HG02885 (cell line): ENCODE results near the gene TOB1.

Source experiments
- ATAC-seq: cut with Tn5 transposase; IDR thresholded peaks from one replicate; pipeline ENCODE4 v1.9.1; 2021; ENCODE audit warnings: mild to moderate bottlenecking; ENCODE audit not compliant: unreplicated experiment, poor library complexity

TOB1 gene

DNA sequence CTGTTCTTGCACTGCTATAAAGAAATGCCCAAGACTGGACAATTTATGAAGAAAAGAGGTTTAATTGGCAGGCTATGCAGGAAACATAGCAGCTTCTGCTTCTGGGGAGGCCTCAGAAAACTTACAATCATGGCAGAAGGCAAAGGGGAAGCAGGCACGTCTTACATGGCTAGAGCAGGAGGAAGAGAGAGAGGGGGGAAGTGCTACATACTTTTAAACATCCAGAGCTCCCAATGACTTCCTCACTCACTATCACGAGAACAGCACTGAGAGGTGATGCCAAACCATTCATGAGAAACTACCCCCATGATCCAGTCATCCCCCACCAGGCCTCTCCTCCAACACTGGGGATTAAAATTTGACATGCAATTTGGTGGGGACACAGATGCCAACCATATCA lies 17.4 kb downstream of the TOB1 start:
- no peak for ATAC-seq

DNA sequence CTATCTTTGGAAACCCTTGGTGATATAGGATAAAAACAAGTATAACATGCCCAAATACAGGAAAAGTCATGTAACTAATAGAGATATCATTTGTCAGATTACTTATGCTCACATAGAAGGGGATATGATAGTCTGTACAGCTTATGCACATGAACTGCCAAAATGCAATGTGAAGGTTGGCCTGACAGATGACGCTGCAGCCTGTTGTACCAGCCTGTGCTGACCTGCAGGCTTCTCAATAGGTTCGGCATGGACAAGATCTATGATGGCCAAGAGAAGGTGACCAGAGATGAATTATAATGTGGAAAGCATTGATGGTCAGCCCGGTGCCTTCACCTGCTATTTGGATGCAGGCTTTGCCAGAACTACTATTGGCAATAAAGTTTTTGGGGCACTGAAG lies 18.1 kb downstream of the TOB1 start:
- ATAC-seq, result no peak

DNA sequence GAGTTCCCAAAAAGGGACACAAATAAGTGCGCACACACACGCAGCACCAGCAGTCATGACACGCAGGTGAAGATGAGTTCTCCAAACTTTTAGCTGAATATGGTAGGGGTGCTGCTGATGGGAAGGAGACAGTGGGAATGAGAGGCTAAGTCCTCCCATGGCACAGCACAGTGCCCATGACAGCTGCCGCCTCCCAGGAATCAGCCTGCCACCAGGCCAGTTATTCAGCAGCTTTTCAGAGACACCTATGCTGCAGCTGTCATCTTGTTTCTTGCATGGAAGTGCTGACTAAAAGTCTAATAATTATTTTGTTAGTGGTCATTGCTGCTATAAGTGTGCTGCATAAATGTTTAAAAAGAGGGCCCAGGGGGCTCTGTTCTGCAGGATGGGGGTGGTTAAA lies 18.6 kb downstream of the TOB1 start:
- ATAC-seq, result no peak

DNA sequence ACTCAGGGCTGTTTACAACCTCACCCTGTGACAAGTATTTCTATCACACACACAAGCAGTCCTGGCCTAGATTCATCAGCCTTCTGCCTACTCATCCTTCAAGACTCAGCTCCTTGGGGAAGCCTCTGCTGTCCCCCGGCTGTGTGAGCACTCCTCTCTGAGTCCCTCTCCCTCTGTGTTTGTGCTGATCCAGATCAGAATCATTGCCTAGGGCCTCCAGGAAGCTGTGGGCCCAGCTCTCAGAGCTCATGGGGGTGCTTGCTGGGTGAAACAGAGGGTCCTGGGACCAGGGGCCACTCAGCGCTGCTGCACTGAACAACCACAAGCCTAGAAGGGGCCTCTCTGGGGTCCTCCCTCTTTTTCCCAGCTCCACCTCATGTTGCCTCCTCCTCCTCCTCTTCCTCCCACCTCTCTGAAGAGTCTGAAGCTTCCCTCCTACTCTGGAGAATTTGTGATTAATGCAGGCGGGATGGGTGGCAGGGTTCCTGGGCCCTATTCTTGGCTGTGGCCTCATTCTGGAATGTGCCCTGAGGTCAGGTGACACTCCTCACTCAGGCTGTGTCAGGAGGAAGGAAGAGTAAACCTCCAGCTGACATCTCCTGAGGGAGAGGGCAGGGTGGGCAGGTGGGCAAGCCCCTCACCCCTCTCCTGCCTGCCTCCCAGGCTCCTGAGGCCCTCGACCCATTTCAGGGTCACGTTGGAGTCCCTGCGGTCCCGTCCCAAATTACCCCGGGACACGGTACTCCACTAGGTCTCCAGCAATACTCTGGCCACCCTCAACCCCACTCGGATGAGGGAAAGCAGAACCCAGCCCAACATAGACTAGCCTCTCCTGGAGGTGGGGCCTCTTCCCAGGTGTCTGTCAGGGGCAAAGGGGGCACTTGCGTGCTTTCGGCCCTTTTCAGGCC lies 20.7 kb downstream of the TOB1 start:
- ATAC-seq, result no peak

DNA sequence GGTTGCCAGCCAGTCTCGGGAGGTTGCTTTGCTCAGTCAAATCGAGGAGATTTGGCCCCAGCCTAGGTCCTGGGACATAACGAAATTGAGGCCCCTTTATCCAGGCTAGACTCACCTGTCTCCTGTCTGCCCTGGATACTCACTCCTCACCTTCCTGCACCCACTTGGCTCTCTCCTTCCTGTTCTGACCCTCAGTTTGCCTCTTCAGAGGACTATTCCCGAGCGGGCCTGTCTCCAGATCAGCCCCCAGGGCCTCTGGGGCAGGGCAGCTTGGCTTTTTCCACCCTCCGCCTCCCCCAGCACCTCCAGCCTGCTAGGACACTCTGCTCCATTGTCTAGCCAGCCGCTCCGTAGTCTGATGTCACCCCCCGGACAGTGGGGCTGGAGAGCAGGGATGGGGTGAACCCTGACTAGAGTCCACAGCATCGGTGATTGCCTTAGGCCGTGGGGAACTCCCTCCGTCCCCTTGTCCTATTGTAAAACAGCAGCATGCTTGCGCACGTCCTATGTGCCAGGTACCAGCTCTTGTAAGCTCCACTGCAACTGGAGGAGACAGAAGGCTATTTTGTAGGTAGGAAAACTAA lies 21.9 kb downstream of the TOB1 start:
- ATAC-seq, result no peak

DNA sequence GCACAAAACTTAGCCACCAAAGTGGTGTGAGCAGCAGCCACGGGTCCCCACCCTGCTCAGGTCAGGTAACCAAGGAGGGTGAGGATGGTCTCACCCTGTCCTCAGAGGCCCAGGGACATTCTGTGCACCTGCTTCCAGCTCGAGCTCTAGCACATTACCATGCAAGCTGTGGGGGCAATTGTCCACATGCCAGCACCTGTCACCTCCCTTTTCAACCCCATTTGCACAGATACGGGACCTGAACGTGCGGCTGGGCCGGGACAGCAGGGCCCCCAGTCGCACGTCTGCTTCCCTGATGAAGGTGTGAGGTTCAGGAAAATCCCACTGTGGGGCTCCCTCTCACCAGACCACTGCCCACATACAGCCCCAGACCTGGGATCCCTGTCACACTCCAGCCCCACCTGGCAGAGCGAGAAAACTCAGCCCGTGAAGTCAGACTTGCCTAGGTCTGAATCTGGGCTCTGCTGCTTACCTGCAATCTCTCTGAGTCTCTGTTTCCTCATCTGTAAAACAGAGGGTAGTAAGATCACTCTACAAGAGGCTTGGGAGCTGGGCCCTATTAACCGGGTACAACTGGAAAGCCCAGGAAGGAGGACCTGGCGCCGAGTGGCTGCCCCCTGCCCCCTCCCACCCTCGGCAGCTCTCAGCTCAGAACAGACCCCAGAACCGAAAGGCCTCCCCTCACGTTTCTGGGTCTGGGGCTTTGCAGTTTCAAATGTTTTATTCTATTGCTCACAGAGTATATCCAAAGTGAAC lies 22.8 kb downstream of the TOB1 start:
- no peak for ATAC-seq

DNA sequence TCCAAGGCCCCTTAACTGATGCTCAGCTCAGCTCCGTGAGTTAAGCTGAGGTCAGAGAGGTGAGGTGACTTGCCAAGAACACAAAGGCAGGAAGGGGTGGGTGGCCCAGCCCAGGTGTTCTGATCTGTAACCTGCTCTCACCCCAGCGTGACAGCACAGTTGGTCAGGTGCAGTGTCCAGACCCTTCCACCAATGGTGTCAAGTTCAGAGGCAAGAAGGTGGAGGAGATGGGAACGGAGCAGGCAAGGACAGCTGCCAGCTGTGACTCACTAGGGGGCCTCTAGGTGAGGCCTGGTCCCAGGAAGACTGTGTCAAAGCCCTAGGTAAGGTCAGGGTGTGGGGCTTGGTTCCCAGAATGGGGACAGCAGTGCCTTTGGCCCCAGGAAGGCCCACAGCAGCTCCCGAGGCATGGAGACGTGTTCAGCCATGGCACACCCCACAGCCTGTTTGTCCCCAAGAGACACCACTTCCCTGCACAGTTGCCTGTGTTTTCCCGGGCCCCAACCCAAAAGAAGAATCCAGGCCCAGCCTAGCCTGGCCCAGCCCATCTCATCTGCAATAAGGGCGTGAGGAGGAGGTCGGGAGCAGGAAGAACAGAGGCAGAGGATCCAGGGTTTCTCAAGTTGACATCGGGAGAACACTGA lies 23.5 kb downstream of the TOB1 start:
- ATAC-seq, result no peak

DNA sequence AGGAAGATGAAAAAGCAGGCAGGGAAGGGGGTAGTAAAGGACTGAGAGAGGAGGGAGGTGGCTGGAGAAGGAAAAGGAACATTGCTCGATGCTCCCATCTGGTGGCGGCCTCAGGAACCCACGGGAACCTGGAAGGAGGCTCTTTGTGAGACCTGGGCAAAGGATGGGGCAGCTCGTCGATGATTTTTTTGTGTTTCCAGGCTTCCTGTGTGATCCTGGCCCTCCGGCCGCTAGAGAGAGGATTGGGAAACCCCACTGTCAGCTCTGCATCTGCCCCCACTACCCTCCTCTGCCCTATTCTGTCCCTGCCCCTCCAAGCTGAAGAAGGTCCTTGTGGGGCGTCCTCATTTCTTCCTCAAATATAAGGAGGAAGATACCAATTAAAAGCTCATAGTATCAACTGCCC lies 24.2 kb downstream of the TOB1 start:
- ATAC-seq, result no peak

DNA sequence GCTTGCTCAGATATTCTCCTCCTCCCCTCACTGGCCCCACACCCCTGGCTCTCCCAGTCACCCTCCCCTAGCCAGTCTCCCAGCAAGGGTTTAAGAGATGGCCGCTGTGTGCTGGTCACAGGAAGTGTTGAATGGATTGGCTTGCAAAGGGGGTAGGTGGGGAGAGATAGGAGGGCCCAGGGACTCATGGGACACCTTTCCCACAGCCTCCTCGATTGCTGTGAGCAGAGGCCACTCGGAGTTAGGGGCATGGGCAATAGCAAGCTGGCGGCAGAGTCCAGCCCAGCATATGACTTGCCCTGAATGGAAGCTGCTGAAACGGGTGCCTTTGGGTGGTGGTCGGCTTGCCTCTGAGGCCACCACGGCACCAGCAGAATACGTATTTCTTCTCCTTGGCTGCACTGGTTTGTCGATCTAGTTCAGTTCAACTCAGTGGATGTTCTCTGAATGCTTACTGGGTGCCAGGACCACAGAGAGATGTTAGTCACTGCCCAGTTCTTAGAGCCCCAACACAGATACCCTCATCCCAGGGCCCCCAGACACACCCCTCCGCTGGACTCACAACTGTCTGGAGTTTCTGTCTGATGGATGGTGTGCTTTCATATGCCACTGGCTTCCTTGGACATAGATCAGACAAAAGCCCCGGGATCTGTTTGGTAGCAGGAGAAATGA lies 24.7 kb downstream of the TOB1 start:
- ATAC-seq, result no peak

DNA sequence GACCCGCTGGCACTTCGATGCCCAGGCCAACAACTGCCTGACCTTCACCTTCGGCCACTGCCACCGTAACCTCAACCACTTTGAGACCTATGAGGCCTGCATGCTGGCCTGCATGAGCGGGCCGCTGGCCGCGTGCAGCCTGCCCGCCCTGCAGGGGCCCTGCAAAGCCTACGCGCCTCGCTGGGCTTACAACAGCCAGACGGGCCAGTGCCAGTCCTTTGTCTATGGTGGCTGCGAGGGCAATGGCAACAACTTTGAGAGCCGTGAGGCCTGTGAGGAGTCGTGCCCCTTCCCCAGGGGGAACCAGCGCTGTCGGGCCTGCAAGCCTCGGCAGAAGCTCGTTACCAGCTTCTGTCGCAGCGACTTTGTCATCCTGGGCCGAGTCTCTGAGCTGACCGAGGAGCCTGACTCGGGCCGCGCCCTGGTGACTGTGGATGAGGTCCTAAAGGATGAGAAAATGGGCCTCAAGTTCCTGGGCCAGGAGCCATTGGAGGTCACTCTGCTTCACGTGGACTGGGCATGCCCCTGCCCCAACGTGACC lies 25.8 kb downstream of the TOB1 start:
- ATAC-seq, result no peak

DNA sequence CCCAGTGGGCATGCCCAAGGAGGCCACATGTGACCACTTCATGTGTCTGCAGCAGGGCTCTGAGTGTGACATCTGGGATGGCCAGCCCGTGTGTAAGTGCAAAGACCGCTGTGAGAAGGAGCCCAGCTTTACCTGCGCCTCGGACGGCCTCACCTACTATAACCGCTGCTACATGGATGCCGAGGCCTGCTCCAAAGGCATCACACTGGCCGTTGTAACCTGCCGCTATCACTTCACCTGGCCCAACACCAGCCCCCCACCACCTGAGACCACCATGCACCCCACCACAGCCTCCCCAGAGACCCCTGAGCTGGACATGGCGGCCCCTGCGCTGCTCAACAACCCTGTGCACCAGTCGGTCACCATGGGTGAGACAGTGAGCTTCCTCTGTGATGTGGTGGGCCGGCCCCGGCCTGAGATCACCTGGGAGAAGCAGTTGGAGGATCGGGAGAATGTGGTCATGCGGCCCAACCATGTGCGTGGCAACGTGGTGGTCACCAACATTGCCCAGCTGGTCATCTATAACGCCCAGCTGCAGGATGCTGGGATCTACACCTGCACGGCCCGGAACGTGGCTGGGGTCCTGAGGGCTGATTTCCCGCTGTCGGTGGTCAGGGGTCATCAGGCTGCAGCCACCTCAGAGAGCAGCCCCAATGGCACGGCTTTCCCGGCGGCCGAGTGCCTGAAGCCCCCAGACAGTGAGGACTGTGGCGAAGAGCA lies 26.4 kb downstream of the TOB1 start:
- no peak for ATAC-seq

DNA sequence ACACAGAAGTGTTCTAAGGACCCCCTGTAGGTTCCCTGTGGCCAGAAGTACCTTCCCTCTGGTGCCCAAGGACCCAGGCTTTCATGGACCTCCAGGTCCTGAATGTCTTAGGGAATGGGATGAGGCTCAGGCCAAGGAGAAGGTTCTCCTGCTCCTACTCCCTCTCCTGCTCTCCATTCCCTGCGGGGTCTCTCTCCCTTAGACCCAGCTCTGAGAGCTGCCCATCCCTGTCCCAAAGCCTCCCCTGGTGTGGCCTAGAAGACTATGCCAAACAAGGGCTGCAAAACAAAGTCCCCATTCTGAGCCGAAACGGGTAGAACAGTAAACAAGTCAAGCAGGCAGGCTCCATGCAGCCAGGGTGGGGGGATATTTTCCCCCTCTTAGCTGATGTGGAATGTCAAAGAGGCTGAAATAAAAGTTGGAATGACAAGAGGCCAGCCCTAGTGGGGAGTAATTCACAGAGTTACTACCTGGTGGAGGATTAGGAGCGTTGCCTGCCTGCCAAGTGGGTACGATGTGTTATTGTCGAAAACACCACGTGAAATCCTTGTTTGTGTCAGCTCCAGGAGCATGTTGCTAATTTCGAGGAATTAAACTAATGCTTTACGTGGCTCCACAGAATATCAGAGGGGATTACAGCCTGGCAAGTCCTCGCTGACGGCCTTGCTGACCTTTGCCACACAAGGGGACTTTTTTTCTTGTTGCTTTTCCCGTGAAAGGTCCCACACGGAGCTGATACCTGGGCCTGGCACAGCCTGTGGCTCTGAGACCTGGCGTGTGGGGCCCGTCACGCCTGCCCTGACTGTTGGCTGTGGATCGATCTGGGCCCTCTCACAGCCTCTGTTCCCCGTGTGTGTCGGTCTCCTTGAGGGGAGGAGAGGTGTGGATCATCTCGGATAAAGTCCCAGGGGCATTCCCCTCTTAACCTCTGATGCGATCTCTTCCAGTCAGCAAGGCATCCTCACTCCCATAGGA lies 27.9 kb downstream of the TOB1 start:
- ATAC-seq, result no peak

DNA sequence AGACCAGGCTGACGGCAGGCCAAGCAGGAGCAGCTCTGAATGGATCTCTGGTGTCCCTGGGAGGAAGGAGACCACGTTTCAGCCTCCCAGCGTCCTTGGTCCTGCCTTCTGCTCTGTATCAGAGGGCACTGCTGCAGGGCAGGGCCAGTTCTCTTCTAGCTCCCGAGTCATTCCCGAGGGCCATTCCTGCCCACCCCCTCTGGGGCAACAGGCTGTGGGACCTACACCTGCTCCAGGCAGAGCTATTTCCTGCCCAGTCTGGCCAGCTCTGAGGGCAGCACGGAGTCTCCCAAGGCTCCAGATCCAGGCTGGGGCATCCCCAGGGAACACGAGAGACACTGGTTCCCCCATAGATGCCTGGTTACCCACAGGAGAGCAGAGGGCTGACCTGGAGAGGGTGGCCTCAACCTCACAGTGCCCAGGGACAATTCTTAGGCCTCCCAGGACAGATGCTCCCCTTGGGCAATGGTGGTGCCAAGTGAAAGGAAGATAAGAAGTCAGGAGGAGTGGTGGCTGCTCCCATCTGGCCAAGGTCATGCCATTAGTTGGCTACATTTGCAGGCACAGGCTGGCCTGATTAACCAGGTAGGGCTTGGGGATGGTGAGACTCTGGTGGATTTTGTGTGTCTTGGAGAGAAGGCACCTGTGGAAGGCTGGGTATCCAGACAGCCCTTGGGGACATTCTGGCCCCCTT lies 28.7 kb downstream of the TOB1 start:
- no peak for ATAC-seq

DNA sequence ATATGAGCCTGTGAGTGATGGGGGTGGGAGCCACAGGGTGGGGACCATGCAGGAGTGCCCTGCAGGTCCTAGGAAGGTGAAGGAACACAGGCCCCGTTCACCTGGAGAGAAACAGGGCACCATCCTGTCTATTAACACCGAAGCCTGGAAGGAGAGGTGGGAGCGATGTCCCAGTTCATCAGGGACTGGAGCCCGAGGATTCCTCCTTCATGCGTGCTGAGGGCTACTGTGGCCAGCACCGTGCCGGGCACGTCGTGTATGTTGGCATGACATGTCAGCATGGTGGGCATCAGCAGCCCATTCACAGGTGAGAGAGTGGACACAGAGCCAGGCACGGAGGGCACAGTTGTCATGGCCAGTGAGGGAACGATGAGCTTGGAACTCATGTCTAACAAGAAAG lies 29.3 kb downstream of the TOB1 start:
- no peak for ATAC-seq

DNA sequence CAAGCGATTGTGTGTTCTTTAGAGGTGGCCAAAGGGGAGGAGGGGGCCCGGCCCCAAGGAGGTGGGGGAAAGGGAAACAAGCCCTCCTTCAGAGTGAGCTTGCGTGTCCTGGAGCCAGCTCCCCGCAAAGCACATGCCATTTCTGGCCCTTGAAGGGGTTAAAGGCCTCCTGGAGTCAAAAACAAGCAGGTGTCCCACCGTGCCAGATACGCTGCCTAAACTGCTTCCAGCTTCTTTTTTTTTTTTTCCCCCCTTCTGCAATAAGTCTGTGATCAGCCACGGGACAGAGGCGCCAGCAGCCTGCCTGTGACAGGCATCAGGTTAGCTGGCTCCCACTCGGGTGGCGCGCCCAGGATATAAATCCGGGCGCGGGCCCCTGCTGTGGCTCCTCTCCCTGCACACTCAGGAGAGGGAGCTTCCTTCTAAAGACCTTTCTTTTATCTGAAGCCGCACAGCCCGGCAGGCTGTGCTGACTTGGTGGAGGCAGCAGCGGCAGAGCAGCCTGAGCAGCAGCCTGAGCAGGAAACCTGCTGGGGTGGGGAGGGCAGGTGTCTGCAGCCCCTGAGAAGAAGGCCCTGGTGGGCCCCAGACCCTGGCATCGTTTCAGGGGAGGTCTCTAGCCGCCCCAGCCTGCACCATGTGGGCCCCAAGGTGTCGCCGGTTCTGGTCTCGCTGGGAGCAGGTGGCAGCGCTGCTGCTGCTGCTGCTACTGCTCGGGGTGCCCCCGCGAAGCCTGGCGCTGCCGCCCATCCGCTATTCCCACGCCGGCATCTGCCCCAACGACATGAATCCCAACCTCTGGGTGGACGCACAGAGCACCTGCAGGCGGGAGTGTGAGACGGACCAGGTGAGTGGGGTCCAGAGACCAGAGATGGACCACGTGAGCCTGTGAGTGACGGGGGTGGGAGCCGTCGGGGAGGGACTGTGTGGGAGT lies 30.6 kb downstream of the TOB1 start, which contains the start of gene WFIKKN2:
Gene WFIKKN2 (plus strand): TSS at position 286 of the 934 bp plus-strand sequence. CDS start 352 bp downstream, at position 638.
- no peak for ATAC-seq
